ENCODE data around the gene BACE2. TPM values are rescaled to one million over a fixed set of nuclear protein-coding genes. Genes with fewer than 3 reads are reported as not detected.

The BACE2 gene
- total and polyA plus RNA-seq, 2 donors (not counting 3 experiments of a cell fraction or from before 2014, with no cell fraction given): 113 to 184 TPM

GRCh38 chr21:41136286-41136685 lies 31.7 kb upstream of the BACE2 start:
- FAIRE-seq (no peak), DNase-seq (ENCODE audit: low read depth, low spot score) (no peak)
- no peak for TF ChIP-seq MYC (IDR thresholded peaks at IDR 0.05; ENCODE audit: low read depth, low read length)
- TF ChIP-seq MAX (IDR thresholded peaks at IDR 0.05; ENCODE audit: insufficient read depth, insufficient read length): no peak
- no peak for TF ChIP-seq JUN (IDR thresholded peaks at IDR 0.05; ENCODE audit: borderline replicate concordance, insufficient read depth, insufficient read length, low read depth)
- no peak for TF ChIP-seq GATA2 (IDR thresholded peaks at IDR 0.05; ENCODE audit: insufficient read depth, insufficient read length, low read depth, low read length)
- dilution Hi-C loops (cut with MboI; ENCODE audit: extremely low pct_ligation_motif_present, low sequenced_read_pairs): no loop called here
- Histone ChIP-seq H3K27ac (ENCODE audit: insufficient read depth, low read depth, low read length) (no peak overlapping the region), H3K4me1 (ENCODE audit: control insufficient read depth, extremely low read depth, insufficient read depth, low read length) (no peaks in the 10 kb centered on the region), H3K4me3 (replicated peaks in 1 of 3; ENCODE audit: insufficient read depth in 1 of 3, low read depth in 1 of 3, low read length in 3 of 3) (no peak overlapping the region), H4K20me1 (replicated peaks; ENCODE audit: control insufficient read depth, extremely low read depth, insufficient read depth, low read length) (no peaks in the 10 kb centered on the region), H3K36me3 (ENCODE audit: control insufficient read depth in 2 of 2, extremely low read depth in 1 of 2, insufficient read depth in 2 of 2, low read length in 2 of 2) (no peaks in the 10 kb centered on the region), H3K9ac (replicated peaks; ENCODE audit: extremely low read depth, insufficient read depth, low read length) (no peak overlapping the region), H3K4me2 (ENCODE audit: insufficient read depth, low read length) (no peak overlapping the region), H3K9me3 (replicated peaks; ENCODE audit: control insufficient read depth, insufficient read depth, low read length) (no peaks in the 10 kb centered on the region), H2AFZ (ENCODE audit: low read depth, low read length) (no peak overlapping the region), H3K27me3 (ENCODE audit: control insufficient read depth in 2 of 2, insufficient read depth in 2 of 2, low read length in 2 of 2) (no peaks in the 10 kb centered on the region), H3K79me2 (ENCODE audit: control insufficient read depth, insufficient read depth, low read length) (no peaks in the 10 kb centered on the region), H3K9me1 (replicated peaks; ENCODE audit: control insufficient read depth, extremely low read depth, insufficient read depth, low read length) (no peaks in the 10 kb centered on the region)
- no TSS peak for BruUV-seq (replicated peaks)
- intact Hi-C loops (cut with micrococcal nuclease): no loop called here
- ChIA-PET POLR2A (no interaction called here), CTCF (no interaction called here)

GRCh38 chr21:41137401-41137800 lies 30.6 kb upstream of the BACE2 start:
- Histone ChIP-seq H3K4me3 (replicated peaks in 1 of 3; ENCODE audit: insufficient read depth in 1 of 3, low read depth in 1 of 3, low read length in 3 of 3) (no peak overlapping the region), H3K9ac (replicated peaks; ENCODE audit: extremely low read depth, insufficient read depth, low read length) (no peak overlapping the region), H3K4me2 (ENCODE audit: insufficient read depth, low read length) (no peak overlapping the region), H3K79me2 (ENCODE audit: control insufficient read depth, insufficient read depth, low read length) (no peaks in the 10 kb centered on the region), H2AFZ (ENCODE audit: low read depth, low read length) (no peak overlapping the region), H3K27me3 (ENCODE audit: control insufficient read depth in 2 of 2, insufficient read depth in 2 of 2, low read length in 2 of 2) (no peaks in the 10 kb centered on the region), H3K4me1 (ENCODE audit: control insufficient read depth, extremely low read depth, insufficient read depth, low read length) (no peaks in the 10 kb centered on the region), H3K27ac (ENCODE audit: insufficient read depth, low read depth, low read length) (no peak overlapping the region), H3K36me3 (ENCODE audit: control insufficient read depth in 2 of 2, extremely low read depth in 1 of 2, insufficient read depth in 2 of 2, low read length in 2 of 2) (no peaks in the 10 kb centered on the region), H3K9me3 (replicated peaks; ENCODE audit: control insufficient read depth, insufficient read depth, low read length) (no peaks in the 10 kb centered on the region), H3K9me1 (replicated peaks; ENCODE audit: control insufficient read depth, extremely low read depth, insufficient read depth, low read length) (no peaks in the 10 kb centered on the region), H4K20me1 (replicated peaks; ENCODE audit: control insufficient read depth, extremely low read depth, insufficient read depth, low read length) (no peaks in the 10 kb centered on the region)
- DNase-seq (ENCODE audit: low read depth, low spot score): no peak
- TF ChIP-seq MYC (IDR thresholded peaks at IDR 0.05; ENCODE audit: low read depth, low read length) (no peak), POLR2AphosphoS5 (IDR thresholded peaks at IDR 0.05; ENCODE audit: insufficient read depth, low read depth, low read length) (no peak), MAX (IDR thresholded peaks at IDR 0.05; ENCODE audit: insufficient read depth, insufficient read length) (no peak)
- intact Hi-C loops (cut with micrococcal nuclease) (no loop called here), dilution Hi-C loops (cut with MboI; ENCODE audit: extremely low pct_ligation_motif_present, low sequenced_read_pairs) (no loop called here)
- no peak for FAIRE-seq
- no TSS peak for BruUV-seq (replicated peaks)
- CTCF ChIA-PET: no interaction called here
- POLR2A ChIA-PET: no interaction called here
